Measurements from ENCODE around the gene FDPS. TPM values are rescaled to one million over a fixed set of nuclear protein-coding genes. Genes with fewer than 3 reads are reported as not detected.

Gene FDPS
- total and polyA plus RNA-seq, 9 donors: 50.7 to 423 (median 80.8) TPM

- H3K27me3 ChIP-seq: no peaks in the 10 kb centered on the region
- intact Hi-C loops (cut with DNase I): loop anchor here in 1 of 4 donors (5.0 kb wide), 1 partner anchor 36 kb away; no protein-coding TSS in a partner anchor
- DNase-seq: no peak
- H3K9me3 ChIP-seq: no peaks in the 10 kb centered on the region
- no peak overlapping the region for H3K27ac ChIP-seq
- 91 to 94% (median 92%) methylated on average over 9 of the region's 9 CpGs for WGBS, 3 donors
- no peak for TF ChIP-seq EP300 (IDR thresholded peaks at IDR 0.05)
- TF ChIP-seq, protein P1, sequence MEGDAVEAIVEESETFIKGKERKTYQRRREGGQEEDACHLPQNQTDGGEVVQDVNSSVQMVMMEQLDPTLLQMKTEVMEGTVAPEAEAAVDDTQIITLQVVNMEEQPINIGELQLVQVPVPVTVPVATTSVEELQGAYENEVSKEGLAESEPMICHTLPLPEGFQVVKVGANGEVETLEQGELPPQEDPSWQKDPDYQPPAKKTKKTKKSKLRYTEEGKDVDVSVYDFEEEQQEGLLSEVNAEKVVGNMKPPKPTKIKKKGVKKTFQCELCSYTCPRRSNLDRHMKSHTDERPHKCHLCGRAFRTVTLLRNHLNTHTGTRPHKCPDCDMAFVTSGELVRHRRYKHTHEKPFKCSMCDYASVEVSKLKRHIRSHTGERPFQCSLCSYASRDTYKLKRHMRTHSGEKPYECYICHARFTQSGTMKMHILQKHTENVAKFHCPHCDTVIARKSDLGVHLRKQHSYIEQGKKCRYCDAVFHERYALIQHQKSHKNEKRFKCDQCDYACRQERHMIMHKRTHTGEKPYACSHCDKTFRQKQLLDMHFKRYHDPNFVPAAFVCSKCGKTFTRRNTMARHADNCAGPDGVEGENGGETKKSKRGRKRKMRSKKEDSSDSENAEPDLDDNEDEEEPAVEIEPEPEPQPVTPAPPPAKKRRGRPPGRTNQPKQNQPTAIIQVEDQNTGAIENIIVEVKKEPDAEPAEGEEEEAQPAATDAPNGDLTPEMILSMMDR (IDR thresholded peaks at IDR 0.05): no peak
- TF ChIP-seq POLR2A (IDR thresholded peaks at IDR 0.05): no peak
- H3K4me1 ChIP-seq (ENCODE audit: insufficient read depth): peaks cover 4% of the 10 kb centered on the region
- no peaks in the 10 kb centered on the region for H3K36me3 ChIP-seq
- H3K4me3 ChIP-seq: no peak overlapping the region
Measured at GRCh38 chr1:155318082-155318481, 9.4 kb downstream of the FDPS start.

GRCh38 chr1:155319536-155319935 is 10.9 kb downstream of the FDPS start:
- Histone ChIP-seq H3K27ac (no peak overlapping the region), H3K4me1 (ENCODE audit: insufficient read depth) (peaks cover 4% of the 10 kb centered on the region), H3K36me3 (no peaks in the 10 kb centered on the region), H3K27me3 (no peaks in the 10 kb centered on the region), H3K4me3 (no peak overlapping the region), H3K9me3 (no peaks in the 10 kb centered on the region)
- peak in 1 of 5 donors; percentile 24 for DNase-seq
- TF ChIP-seq EP300 (IDR thresholded peaks at IDR 0.05) (no peak), POLR2A (IDR thresholded peaks at IDR 0.05) (no peak)
- TF ChIP-seq, protein P1 (IDR thresholded peaks at IDR 0.05): no peak
- intact Hi-C loops (cut with DNase I): loop anchor here in 1 of 4 donors (5.0 kb wide), 1 partner anchor 37 kb away; no protein-coding TSS in a partner anchor
- WGBS, 3 donors: 62 to 68% (median 64%) methylated on average over 5 of the region's 5 CpGs

DNA sequence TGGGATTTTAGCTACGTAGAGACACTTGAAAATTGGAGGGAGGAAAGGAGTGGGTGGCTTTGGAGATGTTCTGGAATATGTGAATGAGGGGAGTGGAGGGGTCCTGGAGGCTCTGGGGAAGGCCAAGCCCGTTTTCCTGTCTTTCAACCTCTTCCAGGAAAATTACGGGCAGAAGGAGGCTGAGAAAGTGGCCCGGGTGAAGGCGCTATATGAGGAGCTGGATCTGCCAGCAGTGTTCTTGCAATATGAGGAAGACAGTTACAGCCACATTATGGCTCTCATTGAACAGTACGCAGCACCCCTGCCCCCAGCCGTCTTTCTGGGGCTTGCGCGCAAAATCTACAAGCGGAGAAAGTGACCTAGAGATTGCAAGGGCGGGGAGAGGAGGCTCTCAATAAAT is 11.6 kb downstream of the FDPS start:
- Histone ChIP-seq H3K4me1 (ENCODE audit: insufficient read depth) (peaks cover 5% of the 10 kb centered on the region), H3K9me3 (no peaks in the 10 kb centered on the region), H3K27ac (peak overlapping the region; percentile 81 to 96), H3K36me3 (no peaks in the 10 kb centered on the region), H3K4me3 (peak overlapping the region; percentile 54), H3K27me3 (no peaks in the 10 kb centered on the region)
- intact Hi-C loops (cut with DNase I): loop anchor here (5.0 to 10.0 kb wide), 6 partner anchors 43 to 145 kb away; partner anchors contain the start of genes HCN3 (in 3 of the 4), ENTREP3 (in 2 of the 4), KRTCAP2 (in 1 of the 4) and MTX1 (in 1 of the 4)
- no peak for TF ChIP-seq POLR2A (IDR thresholded peaks at IDR 0.05)
- TF ChIP-seq, protein P1 (IDR thresholded peaks at IDR 0.05): no peak
- TF ChIP-seq EP300 (IDR thresholded peaks at IDR 0.05): no peak
- WGBS, 3 donors: 11 to 19% (median 17%) methylated on average over 11 of the region's 11 CpGs
- no peak for DNase-seq

DNA sequence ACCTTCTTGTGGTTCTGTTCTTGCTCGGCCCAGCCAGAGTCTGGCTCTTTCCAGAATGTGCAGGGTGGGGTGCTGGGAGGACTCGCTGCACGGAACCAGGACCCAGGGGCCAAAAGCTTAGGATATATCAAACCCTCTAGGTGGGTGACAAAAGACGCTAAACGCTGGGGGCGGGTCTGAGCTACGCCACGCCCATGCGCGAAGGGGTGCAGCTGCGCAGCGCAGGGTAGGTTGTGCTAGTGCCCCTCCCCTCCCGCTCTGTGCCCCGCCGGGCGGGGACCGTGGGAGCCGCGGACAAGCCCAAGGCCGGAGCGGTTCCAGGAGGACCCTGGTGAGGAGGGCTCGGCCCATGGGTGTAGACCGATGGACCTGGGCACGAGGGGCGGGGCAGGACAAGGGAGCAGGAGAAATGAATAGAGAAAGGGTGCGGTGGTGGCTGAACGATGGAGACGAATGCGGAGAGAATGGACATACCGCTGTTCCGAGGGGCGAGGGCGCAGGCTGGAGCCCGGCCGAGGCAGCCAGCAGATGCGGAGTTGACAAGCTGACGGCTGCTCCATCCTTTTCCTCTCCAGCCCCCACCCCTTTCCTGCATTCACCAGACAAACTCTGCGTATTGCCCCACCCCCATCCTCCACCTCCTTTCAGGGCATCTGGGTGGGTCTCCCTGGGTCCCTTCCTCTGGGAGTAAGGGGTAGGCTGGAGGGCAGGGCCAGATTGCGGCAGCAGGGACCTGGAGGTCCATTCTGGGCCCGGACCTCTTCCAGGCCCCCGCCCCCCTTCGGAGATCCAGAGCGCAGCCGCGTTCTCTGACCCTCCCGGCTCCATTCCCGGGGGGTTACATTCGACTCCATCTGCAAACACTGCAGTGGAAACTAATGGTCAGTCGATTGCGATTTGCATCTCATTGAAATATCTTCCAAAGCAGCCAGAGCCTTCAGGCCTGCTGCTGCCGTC is 12.3 kb downstream of the FDPS start, which contains the start of gene RUSC1:
Gene RUSC1, plus strand, starts transcription at position 234 of the 957 bp plus-strand sequence. CDS start 880 bp downstream, outside the sequence.
- 7 to 9% (median 9%) methylated on average over 51 of the region's 51 CpGs for whole genome bisulfite sequencing, 3 donors
- Histone ChIP-seq H3K4me3 (peak within 1 kb of the TSS; percentile 54), H3K9me3 (no peaks in the 10 kb centered on the region), H3K27me3 (no peaks in the 10 kb centered on the region), H3K27ac (peak within 1 kb of the TSS; percentile 81 to 96), H3K36me3 (no peaks in the 10 kb centered on the region), H3K4me1 (ENCODE audit: insufficient read depth) (peaks cover 7% of the 10 kb centered on the region)
- intact Hi-C loops (cut with DNase I): loop anchor here (5.0 to 10.0 kb wide), 6 partner anchors 44 to 146 kb away; partner anchors contain the start of genes HCN3 (in 3 of the 4), ENTREP3 (in 2 of the 4), KRTCAP2 (in 1 of the 4) and MTX1 (in 1 of the 4)
- TF ChIP-seq, protein P1 (IDR thresholded peaks at IDR 0.05): no peak
- TF ChIP-seq POLR2A (IDR thresholded peaks at IDR 0.05) (no peak), EP300 (IDR thresholded peaks at IDR 0.05) (no peak)
- peak; percentile 76 to 86 (median 85) for DNase-seq
